ENCODE results near the gene CAMK2A. TPM values are rescaled to one million over a fixed set of nuclear protein-coding genes. Genes with fewer than 3 reads are reported as not detected.

CAMK2A gene
- total and polyA plus RNA-seq, 2 of the 4 experiments (the other 2 are of a cell fraction): 0.18 to 0.19 TPM

DNA sequence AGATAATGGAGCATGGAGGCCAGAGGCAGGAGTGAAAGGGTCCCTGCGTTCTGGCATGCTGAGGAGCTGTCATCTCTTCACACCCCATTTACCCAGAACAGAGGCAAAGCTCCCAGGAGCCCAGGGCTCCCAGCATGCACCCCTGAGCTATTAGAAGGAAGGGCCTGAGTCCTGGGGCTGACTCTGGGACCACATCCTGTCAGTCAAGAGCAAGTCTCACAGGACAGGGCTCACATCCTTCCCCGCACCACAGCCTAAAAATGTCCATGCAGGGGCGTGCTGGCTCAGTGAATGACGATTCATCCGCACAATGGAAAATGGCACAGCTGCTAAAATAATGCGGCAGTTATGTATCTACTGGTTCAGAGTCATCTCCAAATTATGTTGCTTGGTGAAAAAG is 31.4 kb downstream of the CAMK2A start:
- H3K4me3 ChIP-seq (ENCODE audit: insufficient read depth, low read depth, low read length): no peak overlapping the region
- H4K5ac ChIP-seq (ENCODE audit: low read depth, low read length): no peak overlapping the region
- no peak overlapping the region for H3K27ac ChIP-seq (ENCODE audit: insufficient read depth, low read length)
- no peak overlapping the region for H2BK120ac ChIP-seq (ENCODE audit: low read depth, low read length)
- H3K79me1 ChIP-seq (ENCODE audit: low read depth in 1 of 2, low read length in 2 of 2): peaks cover 0 to 2% of the 10 kb centered on the region in 2 experiments; a peak in 1 of 4 replicates
- ATAC-seq (ENCODE audit: low read depth): no peak
- ChIA-PET CTCF (no interaction called here), POLR2A (ENCODE audit: unreplicated experiment) (no interaction called here)
- H3K9me1 ChIP-seq (ENCODE audit: insufficient read depth, low read length): peaks cover 12% of the 10 kb centered on the region
- BruUV-seq (replicated peaks): no TSS peak
- H2BK20ac ChIP-seq (ENCODE audit: low read depth, low read length): no peak overlapping the region
- H3K9me3 ChIP-seq (ENCODE audit: control insufficient read depth, insufficient read depth, low read length): no peaks in the 10 kb centered on the region
- peaks cover 9% of the 10 kb centered on the region for H3K4me1 ChIP-seq (ENCODE audit: control insufficient read depth, insufficient read depth, low read length)
- H4K91ac ChIP-seq (ENCODE audit: insufficient read depth, low read depth, low read length): peak overlapping the region; percentile 12; the same call in 1 of the 2 replicates
- DNase-seq: peak; percentile 36
- H4K20me1 ChIP-seq (ENCODE audit: insufficient read depth, low read length): no peaks in the 10 kb centered on the region
- intact Hi-C loops (cut with micrococcal nuclease) (no loop called here), dilution Hi-C loops (cut with HindIII; ENCODE audit: low sequenced_read_pairs, unreplicated experiment) (no loop called here), in situ Hi-C loops (cut with MboI; ENCODE audit: low sequenced_read_pairs) (no loop called here)
- no peak overlapping the region for H3K18ac ChIP-seq (ENCODE audit: low read depth, low read length)
- no peak overlapping the region for H3K23ac ChIP-seq (ENCODE audit: low read depth, low read length)
- TF ChIP-seq MAZ (IDR thresholded peaks at IDR 0.05; ENCODE audit: borderline replicate concordance, low read depth, low read length) (no peak), SMC3 (IDR thresholded peaks at IDR 0.05; ENCODE audit: low read depth, low read length) (no peak), MAFK (IDR thresholded peaks at IDR 0.05; ENCODE audit: low read depth, low read length) (no peak), FOS (IDR thresholded peaks at IDR 0.05; ENCODE audit: low read depth, low read length) (no peak), CEBPB (IDR thresholded peaks at IDR 0.05; ENCODE audit: low read depth, low read length) (no peak), POLR2A (IDR thresholded peaks at IDR 0.05; ENCODE audit: low read depth, low read length) (no peak)
- TF ChIP-seq, protein P1, sequence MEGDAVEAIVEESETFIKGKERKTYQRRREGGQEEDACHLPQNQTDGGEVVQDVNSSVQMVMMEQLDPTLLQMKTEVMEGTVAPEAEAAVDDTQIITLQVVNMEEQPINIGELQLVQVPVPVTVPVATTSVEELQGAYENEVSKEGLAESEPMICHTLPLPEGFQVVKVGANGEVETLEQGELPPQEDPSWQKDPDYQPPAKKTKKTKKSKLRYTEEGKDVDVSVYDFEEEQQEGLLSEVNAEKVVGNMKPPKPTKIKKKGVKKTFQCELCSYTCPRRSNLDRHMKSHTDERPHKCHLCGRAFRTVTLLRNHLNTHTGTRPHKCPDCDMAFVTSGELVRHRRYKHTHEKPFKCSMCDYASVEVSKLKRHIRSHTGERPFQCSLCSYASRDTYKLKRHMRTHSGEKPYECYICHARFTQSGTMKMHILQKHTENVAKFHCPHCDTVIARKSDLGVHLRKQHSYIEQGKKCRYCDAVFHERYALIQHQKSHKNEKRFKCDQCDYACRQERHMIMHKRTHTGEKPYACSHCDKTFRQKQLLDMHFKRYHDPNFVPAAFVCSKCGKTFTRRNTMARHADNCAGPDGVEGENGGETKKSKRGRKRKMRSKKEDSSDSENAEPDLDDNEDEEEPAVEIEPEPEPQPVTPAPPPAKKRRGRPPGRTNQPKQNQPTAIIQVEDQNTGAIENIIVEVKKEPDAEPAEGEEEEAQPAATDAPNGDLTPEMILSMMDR (conservative IDR thresholded peaks at IDR 0.05; ENCODE audit: low read depth, low read length): no peak
- TF ChIP-seq, protein P2, sequence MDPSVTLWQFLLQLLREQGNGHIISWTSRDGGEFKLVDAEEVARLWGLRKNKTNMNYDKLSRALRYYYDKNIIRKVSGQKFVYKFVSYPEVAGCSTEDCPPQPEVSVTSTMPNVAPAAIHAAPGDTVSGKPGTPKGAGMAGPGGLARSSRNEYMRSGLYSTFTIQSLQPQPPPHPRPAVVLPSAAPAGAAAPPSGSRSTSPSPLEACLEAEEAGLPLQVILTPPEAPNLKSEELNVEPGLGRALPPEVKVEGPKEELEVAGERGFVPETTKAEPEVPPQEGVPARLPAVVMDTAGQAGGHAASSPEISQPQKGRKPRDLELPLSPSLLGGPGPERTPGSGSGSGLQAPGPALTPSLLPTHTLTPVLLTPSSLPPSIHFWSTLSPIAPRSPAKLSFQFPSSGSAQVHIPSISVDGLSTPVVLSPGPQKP (IDR thresholded peaks at IDR 0.05; ENCODE audit: borderline replicate concordance, low read depth, low read length): no peak
- no peaks in the 10 kb centered on the region for H3K27me3 ChIP-seq (ENCODE audit: control insufficient read depth, insufficient read depth, low read length)
- H3K14ac ChIP-seq (replicated peaks; ENCODE audit: low read depth, low read length): no peak overlapping the region
- H3K56ac ChIP-seq (ENCODE audit: extremely low read depth, insufficient read depth, low read length): no peak overlapping the region
- H2BK5ac ChIP-seq (ENCODE audit: low read depth, low read length, poor library complexity, severe bottlenecking): no peak overlapping the region
- no peak overlapping the region for H2AK9ac ChIP-seq (replicated peaks; ENCODE audit: low read depth, low read length, poor library complexity)
- peak overlapping the region; percentile 56 for H2AFZ ChIP-seq (replicated peaks; ENCODE audit: low read length, poor library complexity)
- H2BK15ac ChIP-seq (ENCODE audit: low read depth, low read length): no peak overlapping the region
- 71% methylated on average over 1 of the region's 6 CpGs; no CpG with 5 or more reads in 1 of the 2 experiments for WGBS, 2 experiments (ENCODE audit: extremely low coverage in 2 of 2, insufficient read length in 1 of 2)
- no peak overlapping the region for H3K4ac ChIP-seq (ENCODE audit: low read depth, low read length)
- H3K36me3 ChIP-seq (ENCODE audit: control insufficient read depth, insufficient read depth, low read length): no peaks in the 10 kb centered on the region
- H4K8ac ChIP-seq (ENCODE audit: low read depth in 2 of 2, low read length in 2 of 2): no peak overlapping the region
- H2AK5ac ChIP-seq (ENCODE audit: low read depth, low read length): no peak overlapping the region
- H3K4me2 ChIP-seq (ENCODE audit: low read depth, low read length): no peak overlapping the region
- H3K9ac ChIP-seq (ENCODE audit: low read depth, low read length): no peak overlapping the region

All from IMR-90 (cell line).